Panc1 (cell line): ENCODE measurements around the gene MAP2K4. TPM values are rescaled to one million over a fixed set of nuclear protein-coding genes. Genes with fewer than 3 reads are reported as not detected.

Experiments
- ATAC-seq: fragments of 200-7000 bp; cut with Tn5 transposase; 2 replicates; pipeline ENCODE4 v1.9.1; 2020; ENCODE audit warnings: mild to moderate bottlenecking, moderate library complexity
- BruUV-seq: library from RNA; stranded (reverse); fragments of 400-500 nt; replicated peaks from 2 replicates; lab custom pipeline; 2021; lab: Mats Ljungman, UMichigan
- CTCF ChIA-PET: fragments of 300-600 bp; sonication (Branson Sonifier 250); formaldehyde crosslinking; loops from one replicate; lab custom pipeline; 2022; ENCODE audit warnings: antibody characterized with exemption; lab: Charles Lee
- POLR2A ChIA-PET: fragments of 300-600 bp; sonication (Branson Sonifier 250); formaldehyde crosslinking; loops from one replicate; lab custom pipeline; 2022; ENCODE audit warnings: antibody characterized with exemption; lab: Charles Lee
- DNase-seq: peaks from one replicate; pipeline ENCODE4 v3.0.0-alpha.2; 2010; ENCODE audit warnings: low read depth, low spot score
- H3K27ac ChIP-seq: 2 replicates; pipeline ENCODE4 v1.5.1; 2011; ENCODE audit warnings: mild to moderate bottlenecking, low read length, inconsistent platforms
- H3K27me3 ChIP-seq: fragments of 200-500 bp; sonication (Bioruptor generic); 2 replicates; pipeline ENCODE4 v1.6.0; 2014; ENCODE audit warnings: low read length, inconsistent platforms; ENCODE audit not compliant: control insufficient read depth, insufficient read depth
- H3K36me3 ChIP-seq: fragments of 200-500 bp; sonication (Bioruptor generic); 2 replicates; pipeline ENCODE4 v1.5.1; 2014; ENCODE audit warnings: inconsistent platforms, mild to moderate bottlenecking, low read length, moderate library complexity; ENCODE audit not compliant: control insufficient read depth, insufficient read depth
- H3K4me1 ChIP-seq: 2 replicates; pipeline ENCODE4 v1.5.1; 2011; ENCODE audit warnings: inconsistent platforms, mild to moderate bottlenecking, low read length, moderate library complexity; ENCODE audit not compliant: control insufficient read depth, insufficient read depth
- H3K4me3 ChIP-seq, 2 experiments: 2 replicates each; pipeline ENCODE4 v1.5.1; 2011 to 2012; ENCODE audit warnings: low read depth in 2 of 2, low read length in 2 of 2, mild to moderate bottlenecking in 2 of 2, inconsistent platforms in 1 of 2, moderate library complexity in 1 of 2
- H3K9me3 ChIP-seq: fragments of 200-500 bp; sonication (Bioruptor generic); 2 replicates; pipeline ENCODE4 v1.5.1; 2014; ENCODE audit warnings: low read depth, mild to moderate bottlenecking, inconsistent platforms, low read length, moderate library complexity; ENCODE audit not compliant: control insufficient read depth, insufficient read depth
- POLR2AphosphoS5 ChIP-seq: IDR thresholded peaks from 2 replicates; pipeline ENCODE4 v1.6.1; 2012; ENCODE audit warnings: mild to moderate bottlenecking, low read depth, low read length, moderate library complexity
- SIN3A ChIP-seq: IDR thresholded peaks from 2 replicates; pipeline ENCODE4 v1.6.1; 2012; ENCODE audit warnings: low read depth, mild to moderate bottlenecking, low read length, moderate library complexity, borderline replicate concordance; ENCODE audit not compliant: insufficient read depth
- TCF7L2 ChIP-seq: IDR thresholded peaks from 2 replicates; pipeline ENCODE4 v1.6.1; 2011; ENCODE audit warnings: mild to moderate bottlenecking, low read depth, low read length, inconsistent platforms
- in situ Hi-C: cut with HindIII; loops from 2 replicates; pipeline ENCODE4 v1.10.0; 2016; ENCODE audit warnings: low sequenced_read_pairs, low pct_unique_long_range_greater_than_20kb
- intact Hi-C: fragments of 100-400 bp; cut with micrococcal nuclease; formaldehyde crosslinking; loops from one replicate; pipeline ENCODE4 v1.10.0; 2022; ENCODE audit not compliant: unreplicated experiment
- total RNA-seq: library from RNA; stranded (reverse); gene quantifications from one replicate; pipeline ENCODE4 v1.2.1, GENCODE V29; 2021; ENCODE audit not compliant: unreplicated experiment
- TF ChIP-seq, protein P1 (sequence below): fragments of 450-650 bp; IDR thresholded peaks from 2 replicates; pipeline ENCODE4 v1.5.1; 2017; ENCODE audit warnings: mild to moderate bottlenecking
- TF ChIP-seq, protein P2 (sequence below), 2 experiments: IDR thresholded peaks; 2 replicates each; pipeline ENCODE4 v1.6.1; 2011 to 2012; ENCODE audit warnings: low read depth in 2 of 2, control low read depth in 1 of 2, low read length in 1 of 2, mild to moderate bottlenecking in 1 of 2, moderate library complexity in 1 of 2; ENCODE audit not compliant: insufficient read depth in 1 of 2

The MAP2K4 gene
- total RNA-seq, 1 experiment from 2014 or later, result 16.8 TPM

DNA sequence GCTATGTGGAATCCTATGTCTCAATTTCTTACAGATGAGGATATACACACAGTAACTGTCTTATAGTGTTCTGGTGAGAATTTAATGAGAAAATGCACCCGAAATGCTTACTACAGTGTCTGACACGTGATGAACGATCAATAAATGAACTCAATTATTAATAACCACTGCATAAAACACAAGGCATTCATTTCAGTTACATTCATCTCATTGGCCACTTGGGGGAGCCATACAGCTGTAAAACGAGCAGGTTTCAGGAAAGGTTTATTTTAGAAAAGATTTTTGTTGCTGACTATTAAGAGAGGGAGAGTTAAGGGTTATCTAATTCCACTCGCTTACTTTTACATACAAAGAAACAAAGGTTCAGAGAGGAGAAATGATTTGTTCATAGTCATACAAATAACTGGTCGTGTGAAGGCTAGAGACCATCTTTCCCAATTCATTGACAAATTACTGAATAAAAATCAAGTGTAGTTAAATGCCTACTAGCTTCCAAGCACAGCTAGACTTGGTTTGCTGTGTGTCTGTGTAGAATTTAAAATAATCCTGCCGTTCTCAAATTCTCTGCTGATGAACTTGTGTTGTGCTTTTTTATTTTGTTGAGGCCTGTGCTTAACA is 160.1 kb downstream of the MAP2K4 start:
- Histone ChIP-seq H3K27me3 (no peaks in the 10 kb centered on the region), H3K4me3 (no peak overlapping the region), H3K4me1 (no peaks in the 10 kb centered on the region), H3K36me3 (no peaks in the 10 kb centered on the region), H3K27ac (no peak overlapping the region), H3K9me3 (no peaks in the 10 kb centered on the region)
- no peak for TF ChIP-seq POLR2AphosphoS5
- TF ChIP-seq, protein P1, sequence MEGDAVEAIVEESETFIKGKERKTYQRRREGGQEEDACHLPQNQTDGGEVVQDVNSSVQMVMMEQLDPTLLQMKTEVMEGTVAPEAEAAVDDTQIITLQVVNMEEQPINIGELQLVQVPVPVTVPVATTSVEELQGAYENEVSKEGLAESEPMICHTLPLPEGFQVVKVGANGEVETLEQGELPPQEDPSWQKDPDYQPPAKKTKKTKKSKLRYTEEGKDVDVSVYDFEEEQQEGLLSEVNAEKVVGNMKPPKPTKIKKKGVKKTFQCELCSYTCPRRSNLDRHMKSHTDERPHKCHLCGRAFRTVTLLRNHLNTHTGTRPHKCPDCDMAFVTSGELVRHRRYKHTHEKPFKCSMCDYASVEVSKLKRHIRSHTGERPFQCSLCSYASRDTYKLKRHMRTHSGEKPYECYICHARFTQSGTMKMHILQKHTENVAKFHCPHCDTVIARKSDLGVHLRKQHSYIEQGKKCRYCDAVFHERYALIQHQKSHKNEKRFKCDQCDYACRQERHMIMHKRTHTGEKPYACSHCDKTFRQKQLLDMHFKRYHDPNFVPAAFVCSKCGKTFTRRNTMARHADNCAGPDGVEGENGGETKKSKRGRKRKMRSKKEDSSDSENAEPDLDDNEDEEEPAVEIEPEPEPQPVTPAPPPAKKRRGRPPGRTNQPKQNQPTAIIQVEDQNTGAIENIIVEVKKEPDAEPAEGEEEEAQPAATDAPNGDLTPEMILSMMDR, result peak; percentile 73; the same call in 1 of the 2 replicates
- in situ Hi-C loops, result no loop called here
- intact Hi-C loops, result loop anchor here (2.0 kb wide), 1 partner anchor 488 kb away; no protein-coding TSS in a partner anchor
- ChIA-PET CTCF (interaction anchor here (0.6 to 0.9 kb wide), 2 partner anchors 15 to 487 kb away, joined by 3 to 9 read pairs; no protein-coding TSS in a partner anchor), POLR2A (no interaction called here)
- ATAC-seq (no peak), DNase-seq (peak; percentile 24)
- BruUV-seq, result no TSS peak

DNA sequence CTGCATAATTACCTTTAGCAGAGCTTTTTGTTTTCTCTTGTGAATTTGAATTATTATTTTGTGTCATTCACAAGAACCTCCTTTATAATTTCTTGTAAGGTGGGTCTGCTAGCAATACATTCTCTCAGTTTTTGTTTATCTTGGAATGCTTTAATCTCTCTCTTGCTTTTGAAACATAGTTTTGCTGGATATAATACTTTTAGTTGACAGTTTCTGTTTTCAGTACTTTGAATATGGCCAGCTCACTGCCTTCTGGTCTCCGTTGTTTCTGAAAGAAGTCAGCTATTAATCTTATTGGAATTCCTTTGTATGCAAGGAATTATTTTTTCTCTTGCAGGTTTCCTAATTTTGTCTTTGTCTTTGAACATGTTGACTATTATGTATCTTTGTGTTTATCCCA is 167.0 kb downstream of the MAP2K4 start:
- intact Hi-C loops, result no loop called here
- in situ Hi-C loops, result no loop called here
- ChIA-PET POLR2A (no interaction called here), CTCF (no interaction called here)
- no peak for ATAC-seq
- Histone ChIP-seq H3K27me3 (no peaks in the 10 kb centered on the region), H3K4me3 (no peak overlapping the region), H3K4me1 (no peaks in the 10 kb centered on the region), H3K9me3 (peaks cover 4% of the 10 kb centered on the region; the same call in 1 of the 2 replicates), H3K36me3 (no peaks in the 10 kb centered on the region), H3K27ac (no peak overlapping the region)
- BruUV-seq, result no TSS peak
- DNase-seq, result no peak
- TF ChIP-seq, protein P2, sequence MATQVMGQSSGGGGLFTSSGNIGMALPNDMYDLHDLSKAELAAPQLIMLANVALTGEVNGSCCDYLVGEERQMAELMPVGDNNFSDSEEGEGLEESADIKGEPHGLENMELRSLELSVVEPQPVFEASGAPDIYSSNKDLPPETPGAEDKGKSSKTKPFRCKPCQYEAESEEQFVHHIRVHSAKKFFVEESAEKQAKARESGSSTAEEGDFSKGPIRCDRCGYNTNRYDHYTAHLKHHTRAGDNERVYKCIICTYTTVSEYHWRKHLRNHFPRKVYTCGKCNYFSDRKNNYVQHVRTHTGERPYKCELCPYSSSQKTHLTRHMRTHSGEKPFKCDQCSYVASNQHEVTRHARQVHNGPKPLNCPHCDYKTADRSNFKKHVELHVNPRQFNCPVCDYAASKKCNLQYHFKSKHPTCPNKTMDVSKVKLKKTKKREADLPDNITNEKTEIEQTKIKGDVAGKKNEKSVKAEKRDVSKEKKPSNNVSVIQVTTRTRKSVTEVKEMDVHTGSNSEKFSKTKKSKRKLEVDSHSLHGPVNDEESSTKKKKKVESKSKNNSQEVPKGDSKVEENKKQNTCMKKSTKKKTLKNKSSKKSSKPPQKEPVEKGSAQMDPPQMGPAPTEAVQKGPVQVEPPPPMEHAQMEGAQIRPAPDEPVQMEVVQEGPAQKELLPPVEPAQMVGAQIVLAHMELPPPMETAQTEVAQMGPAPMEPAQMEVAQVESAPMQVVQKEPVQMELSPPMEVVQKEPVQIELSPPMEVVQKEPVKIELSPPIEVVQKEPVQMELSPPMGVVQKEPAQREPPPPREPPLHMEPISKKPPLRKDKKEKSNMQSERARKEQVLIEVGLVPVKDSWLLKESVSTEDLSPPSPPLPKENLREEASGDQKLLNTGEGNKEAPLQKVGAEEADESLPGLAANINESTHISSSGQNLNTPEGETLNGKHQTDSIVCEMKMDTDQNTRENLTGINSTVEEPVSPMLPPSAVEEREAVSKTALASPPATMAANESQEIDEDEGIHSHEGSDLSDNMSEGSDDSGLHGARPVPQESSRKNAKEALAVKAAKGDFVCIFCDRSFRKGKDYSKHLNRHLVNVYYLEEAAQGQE (IDR thresholded peaks at IDR 0.05; ENCODE audit: insufficient read depth in 1 of 2, low read depth in 2 of 2, low read length in 1 of 2), result no peak
- TF ChIP-seq SIN3A, result no peak
- TF ChIP-seq, protein P1, result no peak
- no peak for TF ChIP-seq TCF7L2
- TF ChIP-seq POLR2AphosphoS5, result no peak
